A673 (cell line): ENCODE results near the gene LTA. TPM values are rescaled to one million over a fixed set of nuclear protein-coding genes. Genes with fewer than 3 reads are reported as not detected.

Experiments used
- BruUV-seq: library from RNA; stranded (reverse); fragments of 400-500 nt; replicated peaks from 2 replicates; lab custom pipeline; 2021; lab: Mats Ljungman, UMichigan
- CTCF ChIA-PET: fragments of 300-600 bp; sonication (Branson Sonifier 250); formaldehyde crosslinking; loops from one replicate; lab custom pipeline; 2022; ENCODE audit warnings: antibody characterized with exemption; lab: Charles Lee
- POLR2A ChIA-PET: fragments of 300-600 bp; sonication (Branson Sonifier 250); formaldehyde crosslinking; loops from one replicate; lab custom pipeline; 2022; ENCODE audit warnings: antibody characterized with exemption; ENCODE audit not compliant: low non-redundant PET; lab: Charles Lee
- DNase-seq: peaks from one replicate; pipeline ENCODE4 v3.0.0-alpha.2; 2015; ENCODE audit warnings: low spot score
- H3K27ac ChIP-seq: fragments of 200-600 bp; sonication (generic); 2 replicates; pipeline ENCODE4 v1.5.1; 2016; ENCODE audit warnings: mixed run types, low read depth, mild to moderate bottlenecking, mixed read lengths, antibody characterized with exemption, low read length; ENCODE audit not compliant: poor library complexity, severe bottlenecking
- H3K27me3 ChIP-seq: fragments of 200-600 bp; sonication (generic); replicated peaks from 2 replicates; pipeline ENCODE4 v1.6.1; 2017; ENCODE audit warnings: mixed run types, low read depth, mild to moderate bottlenecking, mixed read lengths, antibody characterized with exemption, low read length; ENCODE audit not compliant: insufficient read depth, poor library complexity
- H3K36me3 ChIP-seq: fragments of 200-600 bp; sonication (generic); 2 replicates; pipeline ENCODE4 v1.6.1; 2016; ENCODE audit warnings: mixed run types, mild to moderate bottlenecking, mixed read lengths, antibody characterized with exemption, low read length; ENCODE audit not compliant: insufficient read depth, poor library complexity, severe bottlenecking
- H3K4me1 ChIP-seq: fragments of 200-600 bp; sonication (generic); 2 replicates; pipeline ENCODE4 v1.6.1; 2017; ENCODE audit warnings: mixed run types, mild to moderate bottlenecking, mixed read lengths, antibody characterized with exemption, low read length; ENCODE audit not compliant: insufficient read depth, poor library complexity, severe bottlenecking
- H3K4me3 ChIP-seq: fragments of 200-600 bp; sonication (generic); 2 replicates; pipeline ENCODE4 v1.5.1; 2016; ENCODE audit warnings: low read depth, mixed run types, mild to moderate bottlenecking, mixed read lengths, low read length; ENCODE audit not compliant: poor library complexity, severe bottlenecking
- H3K9me3 ChIP-seq: fragments of 200-600 bp; sonication (generic); 2 replicates; pipeline ENCODE4 v1.6.1; 2016; ENCODE audit warnings: mixed run types, low read depth, mild to moderate bottlenecking, mixed read lengths, antibody characterized with exemption, low read length; ENCODE audit not compliant: poor library complexity, severe bottlenecking
- CTCF ChIP-seq: fragments of 300-800, 200-600 bp; sonication (generic); conservative IDR thresholded peaks from 2 replicates; pipeline ENCODE4 v1.5.1; 2017; ENCODE audit warnings: low read depth, mild to moderate bottlenecking, antibody characterized with exemption, low read length, moderate library complexity, mixed read lengths
- EZH2 ChIP-seq: fragments of 200-600 bp; sonication (generic); IDR thresholded peaks from 2 replicates; pipeline ENCODE4 v1.6.1; 2017; ENCODE audit warnings: borderline replicate concordance, low read depth, mild to moderate bottlenecking, mixed read lengths, antibody characterized with exemption, low read length; ENCODE audit not compliant: poor library complexity, severe bottlenecking
- intact Hi-C: fragments of 100-400 bp; cut with micrococcal nuclease; formaldehyde crosslinking; loops from one replicate; pipeline ENCODE4 v1.10.0; 2022; ENCODE audit not compliant: unreplicated experiment
- total RNA-seq: library from RNA; stranded (reverse); gene quantifications from 2 replicates; pipeline ENCODE4 v1.2.3, GENCODE V29; 2021

The LTA gene
- total RNA-seq, 1 experiment from 2014 or later = not detected

- Histone ChIP-seq H3K27ac (no peak overlapping the region), H3K36me3 (peaks cover 59% of the 10 kb centered on the region), H3K4me3 (no peak overlapping the region), H3K27me3 (no peaks in the 10 kb centered on the region), H3K9me3 (no peaks in the 10 kb centered on the region), H3K4me1 (no peaks in the 10 kb centered on the region)
- BruUV-seq = no TSS peak
- ChIA-PET CTCF (no interaction called here), POLR2A (no interaction called here)
- intact Hi-C loops = no loop called here
- no peak for DNase-seq
- TF ChIP-seq CTCF = no peak
- no peak for TF ChIP-seq EZH2
Observed at GRCh38 chr6:31530659-31531058, 41.4 kb upstream of the LTA start.

GRCh38 chr6:31531162-31531561 is 40.9 kb upstream of the LTA start:
- TF ChIP-seq EZH2 (no peak), CTCF (no peak)
- H3K36me3 ChIP-seq = peaks cover 64% of the 10 kb centered on the region
- no peaks in the 10 kb centered on the region for H3K27me3 ChIP-seq
- no peaks in the 10 kb centered on the region for H3K4me1 ChIP-seq
- intact Hi-C loops = no loop called here
- H3K27ac ChIP-seq = no peak overlapping the region
- no peak for DNase-seq
- ChIA-PET CTCF (no interaction called here), POLR2A (interaction anchor here (0.6 to 0.7 kb wide), 2 partner anchors 36 to 53 kb away, joined by 4 to 14 read pairs; no protein-coding TSS in a partner anchor)
- H3K9me3 ChIP-seq = no peaks in the 10 kb centered on the region
- BruUV-seq = no TSS peak
- H3K4me3 ChIP-seq = no peak overlapping the region

GRCh38 chr6:31531771-31532643 is 40.1 kb upstream of the LTA start:
- POLR2A ChIA-PET = interaction anchor here (0.6 to 0.7 kb wide), 3 partner anchors 35 to 453 kb away, joined by 3 to 14 read pairs (median 4); no protein-coding TSS in a partner anchor
- DNase-seq = no peak
- Histone ChIP-seq H3K4me3 (no peak overlapping the region), H3K27ac (no peak overlapping the region), H3K36me3 (peaks cover 72% of the 10 kb centered on the region), H3K4me1 (no peaks in the 10 kb centered on the region), H3K27me3 (no peaks in the 10 kb centered on the region), H3K9me3 (no peaks in the 10 kb centered on the region)
- BruUV-seq = no TSS peak
- TF ChIP-seq CTCF (no peak), EZH2 (no peak)
- CTCF ChIA-PET = no interaction called here
- intact Hi-C loops = no loop called here
